Upper lobe of right lung (tissue), 1 donor: ENCODE measurements around the gene AANAT. TPM values are rescaled to one million over a fixed set of nuclear protein-coding genes. Genes with fewer than 3 reads are reported as not detected.
"Not testable (repeated sequence)": the region's sequence is repeated elsewhere in the genome, so short reads cannot be mapped to it uniquely, and the experiment has no call there.

Experiments
- ATAC-seq: fragments of 200-7000 bp; cut with Tn5 transposase; one replicate; pipeline ENCODE4 v1.9.1; 2020; ENCODE audit warnings: mild to moderate bottlenecking, moderate library complexity
- DNase-seq: peaks from one replicate; pipeline ENCODE4 v3.0.0-alpha.2; 2020
- H3K27ac ChIP-seq: fragments of 200-600 bp; one replicate; pipeline ENCODE4 v1.8.0; 2022
- H3K27me3 ChIP-seq: fragments of 200-600 bp; one replicate; pipeline ENCODE4 v1.8.0; 2022; ENCODE audit warnings: mild to moderate bottlenecking
- H3K36me3 ChIP-seq: fragments of 200-600 bp; one replicate; pipeline ENCODE4 v1.8.0; 2022
- H3K4me1 ChIP-seq: fragments of 200-600 bp; one replicate; pipeline ENCODE4 v1.8.0; 2022
- H3K4me3 ChIP-seq: fragments of 200-600 bp; one replicate; pipeline ENCODE4 v1.8.0; 2022; ENCODE audit warnings: mild to moderate bottlenecking
- H3K9me3 ChIP-seq: fragments of 200-600 bp; one replicate; pipeline ENCODE4 v1.8.0; 2022
- intact Hi-C: fragments of 100-400 bp; cut with DNase I; formaldehyde crosslinking; loops from one replicate; pipeline ENCODE4 v1.11.0; 2022
- total RNA-seq: library from RNA; stranded (reverse); fragmentation: NEBNext Ultra II Directional; extraction: Animal tissue kit (Norgen Biotek cat#: 25700); gene quantifications from one replicate; pipeline ENCODE4 v1.2.1, GENCODE V29; 2021
- TF ChIP-seq, protein P1 (sequence below): fragments of 200-600 bp; IDR thresholded peaks from one replicate; pipeline ENCODE4 v1.8.0; 2022; ENCODE audit warnings: antibody characterized with exemption
- donor health status: DM: no; HTN: yes; CAD: no; lungs with severe emphysema.

The AANAT gene
- total RNA-seq, 1 donor from 2014 or later, result not detected

DNA sequence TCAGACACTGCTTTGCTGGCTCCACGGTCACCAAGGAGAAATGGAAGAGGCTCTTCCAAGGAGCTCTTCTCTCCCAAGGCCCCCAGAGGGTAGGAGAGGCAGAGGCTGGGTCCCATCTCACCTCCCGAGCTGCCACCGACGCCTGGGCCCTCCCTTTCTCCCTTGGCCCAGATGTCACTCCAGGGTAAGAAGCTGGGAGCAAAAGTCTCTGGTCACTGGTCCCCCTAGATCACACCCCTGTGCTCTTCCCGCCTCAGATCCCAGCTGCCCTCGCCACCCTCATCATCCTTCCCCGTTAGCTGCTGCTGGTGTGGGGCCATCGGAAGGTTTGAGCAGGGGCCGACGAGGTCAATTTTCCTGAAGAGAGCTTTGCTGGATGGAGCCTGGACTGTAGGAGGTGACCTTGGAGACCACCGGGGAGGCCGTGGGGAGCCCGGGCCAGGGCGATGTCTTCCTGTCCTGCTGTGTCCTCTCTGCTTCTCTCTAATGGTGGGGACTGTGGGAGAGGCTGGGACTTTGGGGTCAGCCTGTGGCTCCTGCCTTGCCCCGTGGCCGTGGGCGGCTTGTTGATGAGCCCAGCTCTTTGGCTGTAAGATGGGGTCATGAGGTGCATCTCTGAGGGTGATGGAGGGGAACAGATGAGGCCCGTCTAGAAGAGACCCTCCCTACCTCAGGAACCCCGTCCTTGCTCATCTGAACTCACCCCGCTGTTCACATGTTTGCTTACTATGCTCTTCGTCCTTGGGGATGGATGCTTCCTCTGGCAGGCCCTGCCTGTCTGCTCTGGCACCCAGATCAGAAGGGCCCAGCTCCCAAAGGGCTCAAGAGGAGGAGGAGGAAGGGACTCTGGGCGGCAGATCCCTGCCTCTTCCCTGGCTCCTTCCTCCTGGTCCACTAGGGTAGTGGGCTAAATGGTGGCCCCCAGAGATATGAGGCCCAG lies 45.2 kb downstream of the AANAT start:
- intact Hi-C loops, result loop anchor here (5.0 kb wide), 1 partner anchor 195 kb away; no protein-coding TSS in a partner anchor
- peaks cover 4% of the 10 kb centered on the region for H3K27me3 ChIP-seq
- H3K4me1 ChIP-seq, result peaks cover 16% of the 10 kb centered on the region
- DNase-seq (no peak), ATAC-seq (no peak)
- no peak overlapping the region for H3K27ac ChIP-seq
- no peak overlapping the region for H3K4me3 ChIP-seq
- no peaks in the 10 kb centered on the region for H3K36me3 ChIP-seq
- TF ChIP-seq, protein P1, sequence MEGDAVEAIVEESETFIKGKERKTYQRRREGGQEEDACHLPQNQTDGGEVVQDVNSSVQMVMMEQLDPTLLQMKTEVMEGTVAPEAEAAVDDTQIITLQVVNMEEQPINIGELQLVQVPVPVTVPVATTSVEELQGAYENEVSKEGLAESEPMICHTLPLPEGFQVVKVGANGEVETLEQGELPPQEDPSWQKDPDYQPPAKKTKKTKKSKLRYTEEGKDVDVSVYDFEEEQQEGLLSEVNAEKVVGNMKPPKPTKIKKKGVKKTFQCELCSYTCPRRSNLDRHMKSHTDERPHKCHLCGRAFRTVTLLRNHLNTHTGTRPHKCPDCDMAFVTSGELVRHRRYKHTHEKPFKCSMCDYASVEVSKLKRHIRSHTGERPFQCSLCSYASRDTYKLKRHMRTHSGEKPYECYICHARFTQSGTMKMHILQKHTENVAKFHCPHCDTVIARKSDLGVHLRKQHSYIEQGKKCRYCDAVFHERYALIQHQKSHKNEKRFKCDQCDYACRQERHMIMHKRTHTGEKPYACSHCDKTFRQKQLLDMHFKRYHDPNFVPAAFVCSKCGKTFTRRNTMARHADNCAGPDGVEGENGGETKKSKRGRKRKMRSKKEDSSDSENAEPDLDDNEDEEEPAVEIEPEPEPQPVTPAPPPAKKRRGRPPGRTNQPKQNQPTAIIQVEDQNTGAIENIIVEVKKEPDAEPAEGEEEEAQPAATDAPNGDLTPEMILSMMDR, result no peak
- no peaks in the 10 kb centered on the region for H3K9me3 ChIP-seq

DNA sequence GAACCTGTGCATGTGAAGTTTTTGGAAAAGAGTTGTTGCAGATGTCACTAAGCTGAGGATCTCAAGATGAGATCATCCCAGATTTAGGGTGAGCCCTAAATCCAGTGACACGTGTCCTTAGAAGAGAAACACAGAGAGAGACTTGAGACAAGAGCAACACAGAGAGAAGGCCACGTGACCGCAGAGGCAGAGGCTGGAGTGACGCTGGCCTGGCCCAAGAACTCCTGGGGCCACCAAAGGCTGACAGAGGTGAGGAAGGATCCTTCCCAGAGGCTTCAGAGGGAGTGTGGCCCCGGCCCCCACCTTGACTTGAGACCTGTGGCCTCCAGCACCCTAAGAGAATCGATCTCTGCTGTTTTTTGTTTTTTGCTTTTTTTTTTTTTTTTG lies 45.9 kb downstream of the AANAT start:
- ATAC-seq (no peak), DNase-seq (no peak)
- H3K4me3 ChIP-seq, result no peak overlapping the region
- H3K9me3 ChIP-seq, result no peaks in the 10 kb centered on the region
- peaks cover 16% of the 10 kb centered on the region for H3K4me1 ChIP-seq
- no peaks in the 10 kb centered on the region for H3K36me3 ChIP-seq
- TF ChIP-seq, protein P1, result no peak
- intact Hi-C loops, result loop anchor here (5.0 kb wide), 1 partner anchor 196 kb away; no protein-coding TSS in a partner anchor
- H3K27ac ChIP-seq, result no peak overlapping the region
- no peaks in the 10 kb centered on the region for H3K27me3 ChIP-seq

DNA sequence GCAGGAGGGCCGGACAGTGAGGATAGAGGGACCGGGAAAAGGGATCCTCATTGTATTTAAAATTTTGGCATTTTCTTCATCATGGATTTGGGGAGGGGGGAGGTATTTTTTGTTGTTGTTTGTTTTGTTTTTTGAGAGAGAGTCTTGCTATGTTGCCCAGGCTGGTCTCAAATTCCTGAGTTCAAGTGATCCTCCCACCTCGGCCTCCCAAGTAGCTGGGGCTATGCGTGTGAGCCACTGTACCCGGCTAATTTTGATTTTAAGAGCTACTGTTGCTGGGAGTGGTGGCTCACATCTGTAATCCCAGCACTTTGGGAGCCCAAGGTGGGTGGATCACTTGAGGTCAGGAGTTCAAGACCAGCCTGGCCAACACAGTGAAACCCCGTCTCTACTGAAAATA lies 47.0 kb downstream of the AANAT start:
- not testable (repeated sequence) for H3K36me3 ChIP-seq, DNase-seq, ATAC-seq, H3K4me3 ChIP-seq, H3K27me3 ChIP-seq, H3K27ac ChIP-seq, H3K9me3 ChIP-seq
- intact Hi-C loops, result loop anchor here (5.0 kb wide), 1 partner anchor 197 kb away; no protein-coding TSS in a partner anchor
- peaks cover 16% of the 10 kb centered on the region for H3K4me1 ChIP-seq

DNA sequence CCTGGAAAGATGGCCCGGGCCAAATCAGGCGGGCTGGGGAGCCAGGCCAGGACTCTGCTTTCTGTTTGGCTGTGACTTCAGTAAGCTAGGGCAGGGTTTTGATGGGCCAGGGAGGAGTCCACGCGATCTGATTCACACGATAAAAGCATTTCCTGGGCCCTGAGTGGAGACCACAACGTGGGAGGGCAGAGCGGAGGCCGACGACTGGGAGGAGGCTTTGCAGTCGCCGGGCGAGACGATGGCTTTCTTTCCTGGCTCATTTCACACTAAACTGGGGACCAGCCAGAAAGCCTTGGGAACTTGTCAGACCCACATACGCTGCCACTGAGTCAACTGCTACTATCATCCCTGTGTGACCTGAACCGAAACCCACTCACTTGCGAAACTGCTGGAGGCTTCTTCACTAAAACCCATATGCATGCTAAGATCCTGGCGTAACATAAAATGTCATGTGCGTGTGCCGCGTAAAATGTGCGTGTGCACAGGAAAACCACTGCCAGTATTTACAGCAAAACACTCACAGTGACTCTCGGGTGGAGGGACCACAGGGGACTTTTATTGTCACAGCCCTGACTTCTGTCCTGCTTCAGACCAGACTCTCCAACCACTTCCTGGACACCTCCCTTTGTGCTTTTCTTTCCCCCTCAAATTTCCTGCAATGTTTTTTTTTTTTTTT lies 48.0 kb downstream of the AANAT start:
- TF ChIP-seq, protein P1, result no peak
- H3K9me3 ChIP-seq, result no peaks in the 10 kb centered on the region
- ATAC-seq (peak; percentile 85), DNase-seq (peak; percentile 84)
- H3K27me3 ChIP-seq, result no peaks in the 10 kb centered on the region
- peak overlapping the region; percentile 19 for H3K4me3 ChIP-seq
- intact Hi-C loops, result no loop called here
- H3K4me1 ChIP-seq, result peaks cover 16% of the 10 kb centered on the region
- H3K36me3 ChIP-seq, result no peaks in the 10 kb centered on the region
- H3K27ac ChIP-seq, result peak overlapping the region; percentile 80

DNA sequence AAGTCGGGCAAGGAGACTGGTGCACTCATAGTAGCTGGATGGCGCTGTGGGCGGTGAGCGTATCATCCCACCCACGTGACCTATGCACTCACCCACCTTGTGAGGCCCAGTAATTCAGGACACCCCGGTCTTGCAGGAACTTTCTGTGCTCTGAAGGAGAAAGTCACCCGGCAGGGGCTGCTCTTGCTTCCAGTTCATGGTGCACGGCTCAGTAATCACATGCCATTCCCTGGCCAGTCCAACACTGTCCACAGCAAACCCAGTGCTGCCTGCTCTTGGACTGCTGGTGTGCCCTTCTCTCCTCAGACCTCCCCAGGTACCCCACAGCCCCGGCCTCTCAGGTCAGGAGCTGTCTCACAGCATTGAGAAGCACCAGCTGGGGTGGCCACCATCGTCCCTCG lies 50.2 kb downstream of the AANAT start:
- TF ChIP-seq, protein P1, result no peak
- DNase-seq (no peak), ATAC-seq (no peak)
- Histone ChIP-seq H3K27me3 (no peaks in the 10 kb centered on the region), H3K4me3 (no peak overlapping the region), H3K27ac (no peak overlapping the region), H3K9me3 (no peaks in the 10 kb centered on the region), H3K4me1 (peaks cover 5% of the 10 kb centered on the region), H3K36me3 (no peaks in the 10 kb centered on the region)
- intact Hi-C loops, result no loop called here
